ENCODE measurements around the gene ARL8A.

The ARL8A gene

DNA sequence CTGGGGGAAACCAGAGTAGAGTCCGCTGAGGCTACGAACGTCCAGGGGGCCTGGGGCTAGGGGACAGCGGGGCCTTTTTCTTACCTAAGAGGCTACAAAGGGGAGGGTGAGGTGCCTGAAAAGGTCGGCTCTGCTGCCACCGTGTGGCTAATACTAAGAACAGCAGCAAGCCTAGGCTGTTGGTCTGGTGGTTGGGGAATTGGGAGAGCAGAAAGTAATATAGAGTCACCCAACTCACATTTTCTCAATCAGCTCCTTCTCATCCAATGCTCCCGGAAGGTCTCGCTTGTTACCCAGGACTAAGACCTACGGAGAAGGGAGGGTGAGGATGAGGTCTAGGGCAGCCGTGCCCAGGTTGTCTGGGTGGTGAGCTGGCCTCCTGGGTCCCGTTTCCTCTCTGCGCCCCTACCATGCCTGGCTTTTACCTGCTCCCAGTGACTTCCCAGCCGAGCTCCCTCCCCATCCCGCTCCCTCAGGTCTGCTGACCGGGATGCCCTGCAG, 9.3 kb downstream of the ARL8A start:
- peak in 4 of 5 experiments; percentile 17 to 60 (median 24) for DNase-seq

DNA sequence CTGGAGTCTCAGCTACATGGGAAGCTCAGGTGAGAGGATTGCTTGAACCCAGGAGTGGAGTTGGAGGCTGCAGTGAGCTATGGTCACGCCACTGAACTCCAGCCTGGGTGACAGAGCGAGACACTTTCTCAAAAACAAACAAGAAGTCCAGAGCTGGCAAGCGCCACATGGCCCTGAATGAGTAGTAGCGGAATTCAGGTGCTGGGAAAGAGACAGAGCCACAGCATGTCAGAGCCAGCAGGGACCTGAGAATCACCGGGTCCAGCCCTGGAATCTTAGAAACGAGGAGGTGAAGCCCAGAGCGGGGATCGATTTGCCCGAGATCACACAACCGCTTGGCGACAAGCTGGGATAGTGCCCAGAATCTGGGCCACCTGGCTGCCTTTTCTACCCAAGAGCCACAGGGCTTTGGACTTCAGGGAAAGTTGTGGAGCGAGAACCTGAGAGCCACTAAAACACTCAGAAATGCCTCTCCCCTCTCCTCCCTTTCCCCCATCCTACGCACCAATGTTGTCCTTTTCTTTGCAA, 9.8 kb downstream of the ARL8A start:
- DNase-seq = no peak

DNA sequence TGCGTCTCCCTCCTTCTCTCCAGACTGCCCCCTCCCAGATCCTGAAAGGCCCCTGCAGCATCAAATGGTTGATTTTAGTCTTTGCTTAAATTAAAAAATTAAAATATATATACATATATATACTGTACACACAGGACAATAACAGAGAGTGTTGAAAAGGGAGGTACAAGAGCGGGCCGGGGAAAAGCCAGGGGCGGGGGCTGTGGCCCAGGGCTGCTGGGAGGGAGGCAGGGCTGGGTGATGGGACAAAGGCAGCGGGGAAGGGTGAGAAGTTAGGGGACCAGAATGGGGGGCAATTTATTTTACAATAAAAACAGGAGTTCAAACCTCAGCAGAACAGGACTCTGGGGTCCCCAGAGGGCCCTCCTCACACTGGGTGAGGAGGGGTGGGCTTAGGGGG, 10.5 kb downstream of the ARL8A start:
- no peak for DNase-seq

DNA sequence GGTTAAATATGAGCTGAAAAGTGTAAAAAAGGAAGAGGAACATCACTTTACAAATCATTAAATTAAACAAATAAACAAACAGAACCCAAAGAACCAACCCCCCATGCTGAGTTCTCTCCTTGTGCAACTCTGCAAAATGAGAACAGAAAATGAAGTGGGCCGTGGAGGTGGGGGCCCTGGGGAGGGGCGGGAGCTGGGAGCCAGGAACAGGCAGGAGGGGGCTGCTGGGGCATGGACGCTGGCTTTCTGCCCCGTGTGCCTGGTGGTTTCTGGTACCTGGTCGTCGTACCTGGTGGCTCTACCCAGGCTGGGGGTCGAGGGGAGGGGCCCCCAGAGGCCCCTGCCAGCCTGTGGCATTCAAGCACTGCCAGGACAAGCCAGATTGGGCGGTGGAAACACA, 11.0 kb downstream of the ARL8A start:
- DNase-seq = no peak

DNA sequence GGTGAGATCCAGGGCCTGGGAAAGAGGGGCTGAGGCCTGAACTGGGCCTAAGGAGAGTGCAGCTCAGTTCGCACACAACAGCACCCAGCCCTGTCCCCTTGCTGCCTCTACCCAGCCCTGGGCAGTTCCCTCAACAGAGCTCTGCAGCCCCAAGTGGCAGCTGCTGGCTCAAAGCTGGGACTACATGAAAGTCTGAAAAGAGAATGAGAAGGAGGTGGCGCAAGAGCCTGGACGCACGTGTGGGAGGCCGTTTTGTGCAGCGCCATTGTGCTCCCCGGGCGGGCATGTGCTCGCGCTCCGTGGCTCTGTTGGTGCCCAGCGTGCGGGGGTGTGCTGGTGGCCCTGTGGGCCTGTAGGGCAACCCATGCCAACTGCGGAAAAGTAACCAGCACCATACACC, 11.5 kb downstream of the ARL8A start:
- no peak for DNase-seq

DNA sequence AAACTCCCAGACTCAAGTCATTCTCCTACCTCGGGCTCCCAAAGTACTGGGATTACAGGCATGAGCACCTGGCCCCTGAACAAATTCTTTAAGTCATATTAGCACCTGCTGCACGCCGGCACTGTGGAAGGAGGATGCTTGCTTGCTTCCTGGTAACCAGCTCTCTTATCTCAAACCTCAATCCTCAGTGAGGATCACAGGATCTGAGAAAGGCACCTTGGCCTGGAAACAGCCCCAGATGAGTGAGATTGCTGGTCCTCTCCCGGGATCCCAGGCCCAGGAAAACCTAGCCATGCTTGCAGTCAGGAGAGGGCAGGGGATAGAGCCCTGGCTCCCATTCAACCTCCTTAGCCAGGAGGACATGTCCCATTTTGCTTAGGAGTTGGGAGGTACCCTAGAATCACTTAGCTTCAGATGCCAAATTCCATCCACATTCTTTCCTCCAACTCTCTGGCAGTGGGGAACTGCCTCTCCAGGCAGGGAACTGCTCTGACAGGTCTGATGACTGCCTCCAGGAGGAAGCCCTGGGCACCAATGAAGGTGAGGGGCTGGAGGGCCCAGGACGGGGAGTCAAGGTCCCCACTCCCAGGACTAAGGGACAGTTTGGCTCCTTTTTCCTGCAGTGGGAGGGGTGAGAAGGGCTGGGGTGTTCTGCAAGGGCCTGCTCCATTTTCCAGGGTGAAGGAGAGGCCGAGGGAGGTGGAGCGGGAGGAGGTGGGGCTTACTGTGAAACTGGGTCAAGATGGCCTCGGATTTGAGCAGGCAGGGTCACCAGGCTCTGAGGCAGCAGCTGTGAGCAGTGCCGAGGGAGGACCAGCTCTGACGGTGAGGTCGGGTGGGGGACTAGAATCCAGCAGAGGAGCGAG, 12.3 kb downstream of the ARL8A start:
- no peak for DNase-seq

DNA sequence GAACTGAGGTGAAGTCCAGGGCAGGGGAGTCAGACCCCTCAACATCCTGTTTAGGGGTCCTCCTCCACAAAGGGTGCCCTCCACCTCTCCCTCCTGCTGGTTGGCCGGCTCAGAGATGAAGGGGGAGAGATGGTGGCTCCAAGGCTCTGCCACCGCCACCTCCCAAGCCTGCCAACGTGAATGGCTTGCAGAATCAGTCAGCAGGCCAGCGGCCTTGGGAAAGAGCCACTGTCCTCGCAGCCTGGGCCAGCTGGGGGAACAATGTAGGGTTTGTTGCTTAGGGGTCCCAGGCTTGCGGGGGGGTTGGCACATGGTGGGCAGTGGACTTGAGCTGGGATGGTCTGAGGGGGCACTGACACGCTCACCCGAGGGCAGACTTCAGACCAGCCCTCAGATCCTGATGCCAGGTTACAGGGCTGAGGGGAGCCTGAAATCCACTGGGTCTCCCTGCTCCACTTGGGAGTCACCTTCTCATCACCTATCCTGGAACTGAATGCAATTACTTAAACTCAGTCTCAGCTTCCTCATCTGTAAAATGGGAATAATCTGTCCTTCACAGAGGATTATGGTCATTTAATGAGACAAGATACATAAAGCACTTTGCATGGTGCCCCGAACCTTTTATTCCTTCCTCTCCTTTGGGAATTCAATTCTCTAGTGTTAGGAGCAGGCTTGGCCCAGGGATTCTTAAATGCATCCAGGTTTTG, 13.6 kb downstream of the ARL8A start:
- no peak for DNase-seq

DNA sequence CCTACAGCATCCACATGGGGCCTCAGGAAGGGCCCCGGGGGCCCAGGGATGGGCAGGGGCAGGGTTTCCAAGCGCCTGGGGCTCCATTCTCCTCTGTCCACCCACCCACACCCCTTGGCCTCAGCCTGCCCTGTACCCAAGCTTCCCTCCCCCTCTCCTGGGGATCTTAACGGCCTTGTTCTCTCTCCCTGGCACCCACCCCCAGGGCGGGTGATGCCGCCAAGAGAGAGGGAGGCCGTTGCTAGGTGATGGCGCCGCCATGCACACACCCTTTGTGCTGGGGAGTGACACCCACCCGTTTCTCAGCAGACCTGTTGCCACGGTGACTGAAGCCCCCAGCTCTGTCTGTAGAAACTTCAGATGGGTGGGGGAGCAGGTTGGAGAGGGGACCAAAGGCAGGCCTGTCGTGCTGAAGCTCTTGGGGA, 14.2 kb downstream of the ARL8A start:
- DNase-seq = no peak

DNA sequence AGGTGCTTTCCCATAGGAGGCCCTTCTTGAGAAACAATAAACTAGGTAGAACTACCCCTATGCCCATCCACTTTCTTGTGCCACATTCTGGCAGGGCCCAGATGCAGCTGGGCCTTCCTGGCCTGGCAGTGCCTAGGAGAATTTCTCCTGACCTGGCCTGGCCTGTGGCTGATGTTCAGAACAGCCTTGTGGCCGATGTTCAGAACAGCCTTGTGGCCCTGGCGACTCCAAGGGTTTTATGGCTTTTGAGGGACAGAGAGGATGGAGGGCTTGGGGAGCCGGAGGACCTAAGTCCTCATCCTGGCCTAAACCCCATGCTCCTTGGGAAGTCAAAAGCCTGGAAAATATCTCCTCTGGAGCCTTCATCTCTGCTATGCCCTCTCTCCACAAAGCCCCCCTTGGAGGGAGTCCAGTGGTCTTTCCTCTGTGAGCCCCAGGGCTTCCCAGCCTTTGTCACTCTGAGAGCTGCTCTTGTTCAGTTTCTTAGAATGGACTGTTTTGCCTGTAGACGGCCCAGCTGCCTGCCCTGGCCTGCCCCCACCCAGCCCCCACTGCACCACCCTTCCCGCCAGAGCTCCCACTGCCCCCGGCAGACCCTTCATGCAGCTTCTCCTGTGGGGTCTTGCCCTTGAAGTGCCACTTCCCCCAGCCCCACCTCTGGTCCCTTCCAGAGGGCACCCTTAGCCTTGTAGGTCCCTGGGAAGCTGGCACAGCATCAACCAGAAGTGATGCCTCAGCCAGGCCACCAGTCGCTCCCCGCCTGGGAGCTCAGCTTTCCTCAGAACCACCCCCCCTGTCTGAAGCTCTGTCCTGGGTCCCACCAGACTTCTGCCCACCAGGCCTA, 14.9 kb downstream of the ARL8A start:
- no peak for DNase-seq

DNA sequence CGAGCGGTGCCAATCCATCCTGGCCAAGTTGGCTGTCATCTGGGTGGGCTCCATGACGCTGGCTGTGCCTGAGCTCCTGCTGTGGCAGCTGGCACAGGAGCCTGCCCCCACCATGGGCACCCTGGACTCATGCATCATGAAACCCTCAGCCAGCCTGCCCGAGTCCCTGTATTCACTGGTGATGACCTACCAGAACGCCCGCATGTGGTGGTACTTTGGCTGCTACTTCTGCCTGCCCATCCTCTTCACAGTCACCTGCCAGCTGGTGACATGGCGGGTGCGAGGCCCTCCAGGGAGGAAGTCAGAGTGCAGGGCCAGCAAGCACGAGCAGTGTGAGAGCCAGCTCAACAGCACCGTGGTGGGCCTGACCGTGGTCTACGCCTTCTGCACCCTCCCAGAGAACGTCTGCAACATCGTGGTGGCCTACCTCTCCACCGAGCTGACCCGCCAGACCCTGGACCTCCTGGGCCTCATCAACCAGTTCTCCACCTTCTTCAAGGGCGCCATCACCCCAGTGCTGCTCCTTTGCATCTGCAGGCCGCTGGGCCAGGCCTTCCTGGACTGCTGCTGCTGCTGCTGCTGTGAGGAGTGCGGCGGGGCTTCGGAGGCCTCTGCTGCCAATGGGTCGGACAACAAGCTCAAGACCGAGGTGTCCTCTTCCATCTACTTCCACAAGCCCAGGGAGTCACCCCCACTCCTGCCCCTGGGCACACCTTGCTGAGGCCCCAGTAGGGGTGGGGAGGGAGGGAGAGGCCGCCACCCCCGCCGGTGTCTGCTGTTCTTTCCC, 16.5 kb downstream of the ARL8A start:
- DNase-seq = no peak

DNA sequence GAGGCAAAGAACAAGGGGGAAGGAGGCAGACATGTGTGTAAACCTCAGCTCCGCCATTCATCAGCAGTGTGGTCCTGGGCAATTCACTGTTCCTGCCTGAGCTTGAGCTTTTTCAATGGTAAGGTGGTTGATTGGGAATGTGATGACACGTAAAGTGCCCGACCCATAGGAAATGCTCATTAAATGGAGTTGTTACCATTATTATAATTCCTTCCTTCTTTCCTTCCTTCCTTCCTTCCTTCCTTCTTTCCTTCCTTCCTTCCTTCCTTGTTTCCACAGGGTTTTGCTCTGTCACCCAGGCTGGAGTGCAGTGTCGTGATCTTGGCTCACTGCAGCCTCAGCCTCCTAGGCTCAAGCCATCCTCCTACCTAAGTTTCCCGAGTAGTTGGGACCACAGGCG, 17.5 kb downstream of the ARL8A start:
- DNase-seq = no peak

DNA sequence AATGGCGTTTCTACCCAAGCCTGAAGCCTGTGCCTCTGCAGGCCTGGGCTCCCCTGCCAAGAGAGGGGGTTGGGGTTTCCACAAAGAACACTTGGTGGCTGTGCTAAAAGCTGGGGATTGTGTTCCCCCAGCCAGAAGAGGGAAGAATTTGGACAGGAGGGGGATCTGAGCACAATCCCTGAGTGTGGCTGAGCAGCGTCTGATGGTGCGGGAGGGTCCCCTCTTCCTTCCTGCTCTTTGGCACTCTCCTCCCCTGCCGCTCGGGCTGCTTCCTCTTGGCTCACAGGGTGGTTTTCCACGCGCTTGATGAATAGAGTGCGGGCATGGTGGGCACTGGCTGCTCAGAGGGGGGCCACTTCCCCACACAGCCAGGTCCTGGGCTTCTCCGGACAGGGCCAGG, 18.1 kb downstream of the ARL8A start:
- DNase-seq = no peak

DNA sequence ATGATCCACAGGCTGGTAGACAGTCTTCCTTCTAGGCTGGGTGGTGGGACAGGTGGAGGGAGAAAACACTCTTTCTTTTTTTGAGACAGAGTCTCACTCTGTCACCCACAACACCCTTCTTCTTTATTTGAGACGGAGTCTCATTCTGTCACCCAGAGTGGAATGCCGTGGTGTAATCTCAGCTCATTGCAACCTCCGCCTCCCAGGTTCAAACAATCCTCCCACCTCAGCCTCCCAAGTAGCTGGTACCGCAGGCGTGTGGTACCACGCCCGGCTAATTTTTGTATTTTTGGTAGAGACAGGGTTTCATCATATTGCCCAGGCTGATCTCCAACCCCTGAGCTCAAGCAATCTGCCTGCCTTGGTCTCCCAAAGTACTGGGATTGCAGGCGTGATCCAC, 18.9 kb downstream of the ARL8A start:
- no peak for DNase-seq

DNA sequence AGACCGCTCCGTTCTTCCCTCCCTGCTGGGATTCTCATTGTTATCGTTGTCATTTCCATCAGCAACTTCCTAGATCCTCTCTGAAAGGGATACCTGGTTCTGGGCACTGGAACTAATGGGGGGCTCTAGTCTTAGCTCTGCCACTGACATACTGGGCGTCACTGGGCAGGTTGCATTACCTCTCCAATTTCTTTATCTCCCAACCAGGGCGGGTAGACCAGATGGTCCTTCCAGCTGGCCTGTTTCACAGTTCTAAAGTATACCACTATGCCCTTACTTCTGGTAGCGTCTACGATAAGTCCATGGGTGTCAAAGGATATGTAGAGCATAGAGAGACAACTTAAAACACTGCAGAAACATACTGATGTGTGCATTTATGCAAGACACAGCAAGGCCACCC, 20.4 kb downstream of the ARL8A start:
- DNase-seq = no peak

DNA sequence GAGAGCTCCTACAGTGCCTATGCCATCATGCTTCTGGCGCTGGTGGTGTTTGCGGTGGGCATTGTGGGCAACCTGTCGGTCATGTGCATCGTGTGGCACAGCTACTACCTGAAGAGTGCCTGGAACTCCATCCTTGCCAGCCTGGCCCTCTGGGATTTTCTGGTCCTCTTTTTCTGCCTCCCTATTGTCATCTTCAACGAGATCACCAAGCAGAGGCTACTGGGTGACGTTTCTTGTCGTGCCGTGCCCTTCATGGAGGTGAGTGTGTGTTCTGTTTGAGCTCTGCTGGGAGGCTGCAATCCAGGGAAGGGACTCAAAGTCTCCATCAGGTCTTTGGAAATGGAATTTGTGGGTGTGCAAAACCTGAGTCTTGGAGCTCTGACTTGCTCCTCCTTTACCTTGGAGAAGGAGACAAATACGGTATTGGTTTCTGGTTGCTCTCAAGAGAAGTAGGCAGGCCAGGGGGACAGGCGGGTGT, 21.2 kb downstream of the ARL8A start:
- DNase-seq = no peak

DNA sequence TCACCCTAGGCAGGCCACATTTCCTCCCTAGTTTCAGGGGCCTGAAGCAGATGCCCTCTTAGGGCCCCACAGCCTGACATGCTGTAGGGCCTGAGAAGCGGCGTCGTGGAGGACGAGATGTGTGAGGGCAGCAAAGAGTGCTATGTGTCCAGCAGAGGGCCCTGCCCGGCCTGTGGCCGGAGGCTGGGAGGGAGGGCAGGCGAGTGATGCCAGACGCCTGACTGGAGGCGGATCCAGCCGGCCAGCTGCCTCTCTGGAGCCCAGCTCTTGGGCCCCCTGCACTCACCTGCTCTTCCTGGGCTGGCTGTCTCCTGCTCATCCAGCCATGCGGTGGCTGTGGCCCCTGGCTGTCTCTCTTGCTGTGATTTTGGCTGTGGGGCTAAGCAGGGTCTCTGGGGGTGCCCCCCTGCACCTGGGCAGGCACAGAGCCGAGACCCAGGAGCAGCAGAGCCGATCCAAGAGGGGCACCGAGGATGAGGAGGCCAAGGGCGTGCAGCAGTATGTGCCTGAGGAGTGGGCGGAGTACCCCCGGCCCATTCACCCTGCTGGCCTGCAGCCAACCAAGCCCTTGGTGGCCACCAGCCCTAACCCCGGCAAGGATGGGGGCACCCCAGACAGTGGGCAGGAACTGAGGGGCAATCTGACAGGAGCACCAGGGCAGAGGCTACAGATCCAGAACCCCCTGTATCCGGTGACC, 21.8 kb downstream of the ARL8A start, which contains the start of gene GPR37L1:
Gene GPR37L1, plus strand, starts transcription at position 279 of the 697 bp plus-strand sequence. Its CDS starts 47 bp downstream, at position 326.
- DNase-seq = no peak

DNA sequence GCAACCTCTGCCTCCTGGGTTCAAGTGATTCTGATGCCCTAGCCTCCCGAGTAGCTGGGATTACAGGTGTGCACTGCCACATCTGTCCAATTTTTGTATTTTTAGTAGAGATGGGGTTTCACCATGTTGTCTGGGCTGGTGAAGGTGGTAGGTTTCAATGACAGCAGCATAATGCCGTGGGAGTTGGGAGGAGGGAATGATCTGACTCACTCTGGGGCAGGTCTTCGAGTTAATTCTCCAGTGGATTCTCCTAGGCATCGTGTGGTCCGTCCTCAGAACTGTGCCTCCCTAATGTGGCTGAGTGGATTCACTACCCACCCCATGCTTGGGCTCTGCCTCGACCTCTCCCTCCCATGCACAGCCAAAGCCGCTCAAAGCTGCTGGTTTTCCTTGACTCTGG, 23.5 kb downstream of the ARL8A start:
- no peak for DNase-seq

DNA sequence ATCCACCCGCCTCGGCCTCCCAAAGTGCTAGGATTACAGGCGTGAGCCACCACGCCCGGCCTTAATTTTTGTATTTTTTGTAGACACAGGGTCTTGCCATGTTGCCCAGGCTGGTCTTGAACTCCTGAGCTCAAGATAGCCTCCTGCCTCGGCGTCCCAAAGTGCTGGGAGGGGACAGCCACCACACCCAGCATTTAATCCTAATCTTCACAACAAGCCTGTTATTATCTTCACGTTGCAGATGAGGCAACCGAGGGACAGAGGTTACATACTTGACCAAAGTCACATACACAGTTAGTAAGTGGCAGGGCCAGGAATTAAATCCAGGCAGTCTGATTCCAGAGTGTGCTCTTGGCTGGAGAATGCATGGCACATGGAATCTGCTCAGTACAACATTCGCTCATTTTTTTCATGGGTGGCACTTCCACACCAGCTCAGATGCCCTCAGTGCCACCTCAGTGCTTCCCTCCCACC, 26.6 kb downstream of the ARL8A start:
- DNase-seq = no peak

DNA sequence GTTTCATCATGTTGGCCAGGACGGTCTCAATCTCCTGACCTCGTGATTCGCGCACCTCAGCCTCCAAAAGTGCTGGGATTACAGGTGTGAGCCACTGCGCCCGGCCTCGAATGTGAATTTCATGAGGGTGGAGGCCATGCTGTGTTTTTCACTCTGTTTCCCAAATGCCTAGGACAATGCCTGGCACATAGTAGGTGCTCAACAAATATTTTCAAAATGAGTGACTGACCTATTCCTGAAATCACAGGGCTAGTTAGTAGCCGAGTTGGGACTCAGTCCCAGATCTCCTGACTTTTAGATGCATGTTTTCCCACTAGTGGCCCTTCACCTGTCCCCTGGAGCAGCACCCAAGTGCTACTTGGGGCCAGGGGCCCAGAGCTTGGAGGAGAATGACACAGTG, 28.2 kb downstream of the ARL8A start:
- DNase-seq = no peak

DNA sequence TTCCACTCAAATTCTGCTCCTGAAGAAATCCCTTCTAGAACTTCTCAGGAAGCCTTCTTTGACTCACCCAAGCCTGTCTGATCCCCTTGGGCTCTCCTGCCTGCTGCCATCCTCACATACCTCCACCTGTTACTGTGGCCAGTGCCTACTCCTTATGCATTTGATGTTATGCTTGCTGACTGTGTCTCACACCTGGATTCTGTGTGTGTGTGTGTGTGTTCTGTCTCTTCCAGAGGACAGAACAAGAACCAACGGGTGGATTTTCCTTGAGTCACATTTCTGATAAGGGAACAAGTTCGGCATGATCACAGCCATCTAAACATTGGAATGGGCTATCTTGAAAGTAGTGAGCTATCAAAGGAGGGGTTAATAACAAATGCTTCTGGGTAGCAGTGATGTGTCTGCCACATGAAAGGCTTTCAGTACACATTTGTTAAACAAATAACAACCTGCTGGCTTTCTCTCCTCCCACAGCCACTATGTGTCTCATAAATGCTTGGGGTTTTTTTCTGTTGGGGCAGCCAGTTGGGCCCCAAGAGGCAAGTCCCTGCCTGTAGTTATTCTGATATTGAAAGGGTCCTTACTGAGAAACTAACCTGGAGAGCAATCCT, 30.7 kb downstream of the ARL8A start:
- DNase-seq = no peak
